HepG2 (cell line): ENCODE data around the gene LYRM4. TPM values are rescaled to one million over a fixed set of nuclear protein-coding genes. Genes with fewer than 3 reads are reported as not detected.

Source experiments
- AGO2 ChIP-seq: fragments of 200-400 bp; formaldehyde crosslinking; optimal IDR thresholded peaks from 2 replicates; pipeline ENCODE3; 2017; ENCODE audit warnings: mild to moderate bottlenecking, low read depth, low read length, moderate library complexity
- ASH2L ChIP-seq: fragments of 300-600, 200-600 bp; sonication (generic); IDR thresholded peaks from 2 replicates; pipeline ENCODE4 v1.7.0; 2017; ENCODE audit warnings: low read depth, mild to moderate bottlenecking, moderate library complexity, mixed read lengths, low read length; ENCODE audit not compliant: insufficient read length
- CBX2 ChIP-seq, 2 experiments: fragments of 200-600 bp in 1 of 2; sonication (generic); formaldehyde crosslinking in 1 of 2; IDR thresholded peaks; 2 replicates each; pipeline versions ENCODE4 v1.7.0 to v1.8.1; 2018 to 2022; ENCODE audit warnings: low read depth in 2 of 2, low read length in 1 of 2, mild to moderate bottlenecking in 1 of 2, missing genetic modification reagents in 1 of 2
- CREB1 ChIP-seq, 2 experiments: fragments of 450-650 bp in 1 of 2; IDR thresholded peaks; 2 replicates each; pipeline ENCODE4 v1.6.1; 2016 to 2017; ENCODE audit warnings: control low read depth in 1 of 2, mild to moderate bottlenecking in 1 of 2, missing compliant biosample characterization in 1 of 2, missing genetic modification characterization in 1 of 2
- CSRNP1 ChIP-seq: sonication (generic); formaldehyde crosslinking; IDR thresholded peaks from 2 replicates; pipeline ENCODE4 v1.8.1; 2023; ENCODE audit warnings: mild to moderate bottlenecking, missing genetic modification reagents
- HNRNPL ChIP-seq: fragments of 200-400 bp; formaldehyde crosslinking; IDR thresholded peaks from 2 replicates; pipeline ENCODE4 v1.6.1; 2017; ENCODE audit warnings: mild to moderate bottlenecking, low read depth, low read length
- HOXA9 ChIP-seq: sonication (generic); formaldehyde crosslinking; IDR thresholded peaks from 2 replicates; pipeline ENCODE4 v1.8.1; 2022; ENCODE audit warnings: missing genetic modification reagents, mild to moderate bottlenecking, moderate library complexity, borderline replicate concordance
- MEF2D ChIP-seq: sonication (generic); formaldehyde crosslinking; IDR thresholded peaks from 2 replicates; pipeline ENCODE4 v1.5.1; 2020; ENCODE audit warnings: mild to moderate bottlenecking, missing genetic modification reagents
- MIER3 ChIP-seq: IDR thresholded peaks from 2 replicates; pipeline ENCODE4 v1.6.1; 2016; ENCODE audit warnings: missing compliant biosample characterization, borderline replicate concordance
- YEATS2 ChIP-seq: sonication (generic); formaldehyde crosslinking; IDR thresholded peaks from 2 replicates; pipeline ENCODE4 v1.4.0; 2020; ENCODE audit warnings: missing genetic modification reagents, borderline replicate concordance
- ZFP1 ChIP-seq: IDR thresholded peaks from 2 replicates; pipeline ENCODE4 v1.6.1; 2016
- ZFP82 ChIP-seq: sonication (generic); formaldehyde crosslinking; IDR thresholded peaks from 2 replicates; pipeline ENCODE4 v1.5.1; 2020; ENCODE audit warnings: mild to moderate bottlenecking, missing genetic modification reagents, borderline replicate concordance
- ZNF20 ChIP-seq: sonication (generic); formaldehyde crosslinking; IDR thresholded peaks from 2 replicates; pipeline ENCODE4 v1.4.0; 2020; ENCODE audit warnings: mild to moderate bottlenecking, moderate library complexity, missing genetic modification reagents
- ZNF33B ChIP-seq: sonication (generic); formaldehyde crosslinking; IDR thresholded peaks from 2 replicates; pipeline ENCODE4 v1.5.1; 2020; ENCODE audit warnings: mild to moderate bottlenecking, missing genetic modification reagents
- ZNF512 ChIP-seq: sonication (generic); formaldehyde crosslinking; IDR thresholded peaks from 2 replicates; pipeline ENCODE4 v1.4.0; 2020; ENCODE audit warnings: mild to moderate bottlenecking, missing genetic modification reagents
- ZNF530 ChIP-seq: sonication (generic); formaldehyde crosslinking; IDR thresholded peaks from 2 replicates; pipeline ENCODE4 v1.5.0; 2020; ENCODE audit warnings: low read depth, mild to moderate bottlenecking, missing genetic modification reagents
- ZNF629 ChIP-seq: sonication (generic); formaldehyde crosslinking; conservative IDR thresholded peaks from 2 replicates; pipeline ENCODE4 v1.5.0; 2020; ENCODE audit warnings: missing genetic modification reagents
- ZNF710 ChIP-seq: sonication (generic); formaldehyde crosslinking; IDR thresholded peaks from 2 replicates; pipeline ENCODE4 v1.5.0; 2020; ENCODE audit warnings: mild to moderate bottlenecking, missing genetic modification reagents, borderline replicate concordance
- ZNF746 ChIP-seq: sonication (generic); formaldehyde crosslinking; IDR thresholded peaks from 2 replicates; pipeline ENCODE4 v1.8.0; 2022; ENCODE audit warnings: mild to moderate bottlenecking, missing genetic modification reagents
- ZNF780A ChIP-seq: sonication (generic); formaldehyde crosslinking; IDR thresholded peaks from 2 replicates; pipeline ENCODE4 v1.8.0; 2022; ENCODE audit warnings: mild to moderate bottlenecking, missing genetic modification reagents, moderate library complexity
- ZNF879 ChIP-seq: sonication (generic); formaldehyde crosslinking; IDR thresholded peaks from 2 replicates; pipeline ENCODE4 v1.8.1; 2023; ENCODE audit warnings: missing genetic modification reagents
- polyA plus RNA-seq, 8 experiments: library from polyadenylated mRNA; depleted of rRNA in 3 of 8; stranded (reverse) in 7 of 8; unstranded in 1 of 8; fragments of >200 nt; fragmentation: Illumina TruSeq in 4 of 8; extraction: Trizol in 4 of 8; gene quantifications; 2 replicates each; pipeline versions ENCODE4 v1.2.1 to v1.2.3, GENCODE V29; 2011 to 2016; ENCODE audit warnings: low read depth in 4 of 8, missing spikeins in 1 of 8, mixed read lengths in 1 of 8; ENCODE audit not compliant: insufficient read depth in 1 of 8
- total RNA-seq, 5 experiments: library from RNA; depleted of rRNA; stranded (reverse); fragments of >200 nt; fragmentation: Illumina TruSeq; extraction: Trizol; gene quantifications; 2 replicates each; pipeline ENCODE4 v1.2.3, GENCODE V29; 2016; ENCODE audit warnings: low read depth in 1 of 5
- TF ChIP-seq, protein P1 (sequence below): IDR thresholded peaks from 2 replicates; pipeline ENCODE4 v1.6.1; 2016; ENCODE audit warnings: missing biosample characterization, missing genetic modification reagents, low read depth

The LYRM4 gene
- total and polyA plus RNA-seq, 2 of the 13 experiments (the other 11 are each of a cell fraction or from before 2014, with no cell fraction given) = 64.6 to 67.5 TPM

- 0 out of 2 replicates have a peak, but pooled peaks have one; percentile 21 for TF ChIP-seq ZNF512 (CRISPR knock-in tag)
- peak; percentile 90; the same call in 1 of the 2 replicates for TF ChIP-seq ZFP82 (CRISPR knock-in tag)
- peak; percentile 32; the same call in 1 of the 2 replicates for TF ChIP-seq HOXA9 (CRISPR knock-in tag)
- TF ChIP-seq, protein P1, sequence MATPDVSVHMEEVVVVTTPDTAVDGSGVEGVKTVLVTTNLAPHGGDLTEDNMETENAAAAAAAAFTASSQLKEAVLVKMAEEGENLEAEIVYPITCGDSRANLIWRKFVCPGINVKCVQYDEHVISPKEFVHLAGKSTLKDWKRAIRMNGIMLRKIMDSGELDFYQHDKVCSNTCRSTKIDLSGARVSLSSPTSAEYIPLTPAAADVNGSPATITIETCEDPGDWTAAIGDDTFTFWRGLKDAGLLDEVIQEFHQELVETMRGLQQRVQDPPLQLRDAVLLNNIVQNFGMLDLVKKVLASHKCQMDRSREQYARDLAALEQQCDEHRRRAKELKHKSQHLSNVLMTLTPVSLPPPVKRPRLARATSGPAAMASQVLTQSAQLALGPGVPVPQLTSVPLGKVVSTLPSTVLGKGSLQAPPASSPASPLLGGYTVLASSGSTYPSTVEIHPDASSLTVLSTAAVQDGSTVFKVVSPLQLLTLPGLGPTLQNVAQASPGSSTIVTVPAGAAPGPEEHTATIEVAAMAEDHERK = 0 out of 2 replicates have a peak, but pooled peaks have one; percentile 32
- no peak for TF ChIP-seq CBX2 (IDR thresholded peaks at IDR 0.05; ENCODE audit: low read depth, low read length)
- 0 out of 2 replicates have a peak, but pooled peaks have one; percentile 82 for TF ChIP-seq CBX2 (CRISPR knock-in tag; IDR thresholded peaks at IDR 0.05; ENCODE audit: low read depth)
- TF ChIP-seq CSRNP1 = peak; percentile 97
- peak; percentile 43; the same call in 1 of the 2 replicates for TF ChIP-seq ZNF629 (CRISPR knock-in tag)
- TF ChIP-seq ZNF710 = peak; percentile 95
- no peak for TF ChIP-seq AGO2
- no peak; the same call in 1 of the 2 replicates for TF ChIP-seq ZNF879 (CRISPR knock-in tag)
- 0 out of 2 replicates have a peak, but pooled peaks have one; percentile 24 for TF ChIP-seq ZNF33B (CRISPR knock-in tag)
- TF ChIP-seq CREB1 (IDR thresholded peaks at IDR 0.05) = peak; percentile 99
- peak; percentile 98 for TF ChIP-seq CREB1 (CRISPR knock-in tag; IDR thresholded peaks at IDR 0.05)
- no peak for TF ChIP-seq ZNF20 (CRISPR knock-in tag)
- TF ChIP-seq MEF2D (CRISPR knock-in tag) = peak; percentile 97
- TF ChIP-seq ZNF780A (CRISPR knock-in tag) = no peak; the same call in 1 of the 2 replicates
- TF ChIP-seq YEATS2 (CRISPR knock-in tag) = peak; percentile 86; the same call in 1 of the 2 replicates
- TF ChIP-seq ZNF746 = peak; percentile 92
- peak; percentile 98 for TF ChIP-seq ZFP1 (CRISPR knock-in tag)
- TF ChIP-seq ASH2L = peak; percentile 91
- no peak for TF ChIP-seq HNRNPL
- no peak for TF ChIP-seq ZNF530
- peak; percentile 99 for TF ChIP-seq MIER3 (CRISPR knock-in tag)
Measured at GRCh38 chr6:5068153-5068751, 192.5 kb downstream of the LYRM4 start (continued).
